DMS114 treated with DMSO at 0.1 percent for 48 hours (cell line): ENCODE results near the gene MEGF6.

Experiments
- DNase-seq: peaks from one replicate; lab custom pipeline; 2025; ENCODE audit not compliant: unreplicated experiment; lab: John Stamatoyannopoulos, UW

MEGF6 gene

DNA sequence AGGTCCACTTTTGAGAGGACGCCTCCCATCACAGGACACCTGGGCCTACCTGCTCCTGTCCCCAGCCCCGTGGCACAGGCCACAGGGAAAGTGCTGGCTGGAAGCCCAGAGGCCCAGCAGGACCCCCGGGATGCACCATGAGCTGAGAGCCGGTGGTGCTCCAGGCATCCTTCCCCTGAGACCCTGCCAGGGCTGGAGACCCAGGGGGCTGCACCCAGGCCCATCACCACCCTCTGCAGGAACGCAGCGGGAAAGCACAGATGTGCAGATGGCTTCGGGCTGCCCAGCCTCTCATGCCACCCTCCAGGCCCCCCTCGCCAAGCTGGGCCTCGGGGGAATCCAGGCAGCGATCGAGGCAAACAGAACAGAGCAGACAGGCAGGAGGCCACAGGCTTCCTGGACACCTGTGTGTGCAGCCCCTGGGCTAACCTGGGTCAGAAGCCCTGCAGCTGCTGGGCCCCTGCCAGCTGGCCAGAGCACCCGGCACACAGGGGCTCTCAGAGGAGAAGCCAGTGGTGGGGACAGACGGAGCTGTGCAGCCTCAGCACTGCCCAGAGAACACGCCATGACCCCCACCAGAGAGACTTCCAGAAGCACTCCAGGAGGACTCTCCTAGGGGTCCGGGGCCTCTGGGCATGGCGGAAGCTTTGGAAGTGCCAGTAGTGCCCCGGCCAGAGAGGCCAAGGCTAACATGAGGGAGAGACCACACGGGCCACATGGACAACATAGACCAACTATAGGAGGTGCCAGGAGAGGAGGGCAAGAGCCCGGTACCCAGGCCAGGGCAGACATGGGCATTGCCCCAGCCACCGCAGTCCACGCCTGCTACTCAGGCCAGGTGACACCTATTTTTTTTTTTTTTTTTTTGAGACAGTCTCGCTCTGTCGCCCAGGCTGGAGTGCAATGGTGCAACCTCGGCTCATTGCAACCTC, 85.5 kb downstream of the MEGF6 start:
- DNase-seq = no peak

DNA sequence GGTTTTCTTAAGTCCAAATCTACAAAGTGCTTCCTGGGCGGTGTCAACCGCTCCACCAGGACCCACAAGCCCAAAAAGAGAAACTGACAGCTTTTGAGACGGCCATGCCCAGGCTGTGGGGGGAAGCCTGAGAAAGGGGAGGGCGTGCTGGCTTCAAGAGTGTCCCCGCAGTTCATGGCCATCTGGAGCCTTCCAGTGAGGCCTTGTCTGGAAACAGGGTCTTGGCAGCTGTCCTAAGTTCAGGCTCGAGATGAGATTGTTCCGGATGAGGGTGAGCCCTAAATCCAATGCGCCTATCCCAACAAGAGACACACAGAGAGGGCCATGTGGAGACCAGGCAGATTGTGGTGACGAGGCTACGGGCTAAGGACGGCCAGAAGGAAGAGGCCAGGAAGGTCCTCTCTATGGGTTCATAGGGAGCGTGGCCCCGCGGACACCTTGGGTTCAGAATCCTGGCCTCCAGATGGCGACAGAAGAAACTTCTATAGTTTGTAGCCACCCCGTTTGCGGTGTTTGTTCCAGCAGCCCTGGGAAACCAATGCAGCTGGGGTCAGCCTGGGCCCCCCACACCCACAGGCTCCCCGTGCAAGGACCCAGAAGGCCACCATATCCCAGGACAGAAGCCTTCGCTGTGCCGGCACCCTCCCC, 86.6 kb downstream of the MEGF6 start:
- no peak for DNase-seq

DNA sequence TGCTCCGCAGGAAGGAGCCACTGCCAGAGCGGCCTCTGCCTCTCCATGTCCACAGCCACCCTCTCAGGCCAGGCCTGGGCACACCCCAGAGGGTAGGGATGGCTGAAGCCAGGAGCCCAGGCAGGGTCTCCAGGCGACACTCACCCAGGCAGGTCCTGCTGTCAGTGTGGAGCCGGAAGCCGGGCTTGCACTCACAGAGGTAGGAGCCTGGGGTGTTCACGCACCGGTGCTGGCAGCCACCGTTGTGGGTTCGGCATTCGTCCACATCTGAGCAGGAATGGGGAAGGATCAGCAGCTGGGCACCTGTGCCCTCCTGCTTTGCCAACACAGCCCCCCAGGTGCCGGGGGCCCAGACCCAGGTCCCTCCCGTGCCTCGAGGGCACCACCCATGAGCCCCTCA, 87.3 kb downstream of the MEGF6 start:
- DNase-seq = no peak

DNA sequence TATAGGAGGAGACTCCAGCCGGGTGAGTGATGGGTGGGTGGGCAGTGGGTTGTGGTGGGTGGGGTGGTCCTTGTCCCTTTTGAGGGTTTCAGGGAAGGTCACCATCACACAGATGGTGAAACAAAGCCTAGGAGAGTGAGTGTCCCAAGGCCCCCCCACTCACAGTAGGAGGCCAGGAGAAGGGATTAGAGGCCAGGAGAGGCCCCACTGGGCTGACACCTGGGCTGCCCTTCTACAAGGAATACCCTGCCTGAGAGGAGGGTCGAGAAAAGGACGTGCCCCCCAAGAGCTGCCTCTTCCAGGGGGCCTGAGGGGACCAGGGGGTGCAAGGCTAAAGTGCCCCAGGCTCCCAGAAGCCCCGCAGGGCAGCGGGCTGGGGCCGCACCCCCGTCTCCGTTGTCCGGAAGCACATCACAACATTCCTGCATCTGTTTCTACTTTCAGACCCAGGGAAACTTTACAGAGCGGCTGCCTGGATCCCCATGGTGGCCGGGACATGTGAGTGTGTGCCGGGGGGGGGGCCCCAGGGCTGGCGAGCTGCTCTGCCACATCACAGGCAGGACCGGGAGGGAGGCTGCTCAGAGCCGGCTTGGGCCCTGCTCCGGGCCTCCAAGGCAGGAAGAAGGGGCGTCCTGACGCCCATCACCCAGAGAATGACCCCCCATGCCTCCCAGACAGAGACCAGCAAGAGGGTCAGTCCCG, 88.6 kb downstream of the MEGF6 start:
- no peak for DNase-seq

DNA sequence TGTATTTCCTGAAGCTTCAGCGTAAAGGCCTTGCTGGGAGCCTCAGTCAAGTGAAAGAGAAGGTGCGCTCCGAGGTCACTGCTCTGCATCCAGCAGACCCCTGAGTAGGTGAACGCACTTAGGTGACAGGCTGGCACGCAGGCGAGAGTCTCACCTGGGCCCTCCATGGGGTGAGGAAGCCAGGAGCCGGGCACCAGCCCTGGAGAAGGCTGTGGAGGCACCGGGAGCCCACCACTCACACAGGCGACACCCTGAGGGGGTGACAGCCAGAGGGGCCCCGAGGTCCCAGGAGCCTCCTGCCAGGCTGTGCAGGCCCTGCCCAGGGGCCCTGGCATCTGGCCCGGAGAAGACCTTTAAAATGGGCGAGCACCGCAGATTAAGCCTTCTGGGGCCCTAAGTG, 89.2 kb downstream of the MEGF6 start:
- DNase-seq = no peak

DNA sequence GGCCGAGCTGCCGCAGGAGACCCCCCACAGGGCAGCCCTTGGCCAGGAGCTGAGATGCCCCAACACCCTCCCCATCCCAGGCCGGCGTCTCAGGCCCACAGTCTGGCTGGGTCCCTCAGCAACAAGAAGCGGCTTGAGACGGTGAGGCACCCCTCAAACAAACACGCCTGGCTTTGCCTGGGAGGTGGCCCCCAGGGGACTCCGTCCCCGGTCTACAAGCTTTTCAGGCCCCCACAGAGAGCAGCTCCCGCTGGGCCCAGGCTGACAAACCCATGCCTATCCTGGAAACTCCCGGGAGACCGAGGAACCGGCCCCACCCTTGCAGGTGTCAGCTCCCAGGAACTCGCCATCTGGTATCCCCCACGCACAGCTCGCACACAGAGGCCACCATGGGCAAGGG, 89.9 kb downstream of the MEGF6 start:
- DNase-seq = no peak

DNA sequence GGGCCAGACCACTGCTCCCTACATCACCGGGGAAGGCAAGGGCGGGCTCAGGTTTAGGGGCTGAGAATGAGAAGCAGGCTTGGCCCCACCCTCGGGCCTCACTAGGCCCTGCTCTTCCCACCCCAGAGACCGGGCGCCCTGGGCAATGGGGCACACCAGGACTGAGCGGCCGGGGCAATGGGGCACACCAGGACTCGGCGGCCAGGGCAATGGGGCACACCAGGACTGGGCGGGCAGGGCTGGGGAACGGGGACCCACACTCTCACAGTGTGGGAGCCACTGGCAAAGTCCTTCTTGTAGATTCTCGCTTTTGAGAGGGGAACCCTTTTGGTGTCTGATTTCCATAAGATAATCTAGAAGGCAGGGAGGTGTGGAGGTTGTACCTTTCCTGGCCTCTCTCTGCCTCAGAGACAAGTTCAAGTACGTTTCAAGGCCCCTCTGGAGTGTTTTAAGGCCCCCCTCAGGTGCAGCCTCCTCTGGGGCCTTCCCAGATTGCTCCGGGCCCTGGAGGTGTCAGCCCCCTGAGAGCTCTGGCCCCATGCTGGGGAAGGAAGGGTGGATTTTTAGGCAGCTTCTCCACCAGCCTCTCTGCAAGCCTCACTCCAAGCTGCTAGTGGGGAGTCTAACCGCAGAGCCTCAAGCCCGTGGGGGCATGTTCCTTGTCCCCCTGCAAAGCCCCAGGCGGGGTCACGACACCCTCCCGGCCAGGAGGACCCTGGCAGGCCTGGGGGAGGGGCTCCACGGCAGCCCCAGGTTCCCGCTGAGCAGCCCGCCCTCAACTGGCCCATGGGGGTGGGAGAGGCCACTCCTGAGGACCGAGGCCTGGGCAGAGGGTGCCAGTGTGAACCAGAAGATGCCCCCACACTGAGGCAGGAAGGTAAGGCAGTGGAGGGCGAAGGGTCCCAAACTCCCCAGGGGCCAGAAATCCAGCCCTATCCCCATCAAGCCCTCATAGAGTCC, 90.6 kb downstream of the MEGF6 start:
- DNase-seq = no peak

DNA sequence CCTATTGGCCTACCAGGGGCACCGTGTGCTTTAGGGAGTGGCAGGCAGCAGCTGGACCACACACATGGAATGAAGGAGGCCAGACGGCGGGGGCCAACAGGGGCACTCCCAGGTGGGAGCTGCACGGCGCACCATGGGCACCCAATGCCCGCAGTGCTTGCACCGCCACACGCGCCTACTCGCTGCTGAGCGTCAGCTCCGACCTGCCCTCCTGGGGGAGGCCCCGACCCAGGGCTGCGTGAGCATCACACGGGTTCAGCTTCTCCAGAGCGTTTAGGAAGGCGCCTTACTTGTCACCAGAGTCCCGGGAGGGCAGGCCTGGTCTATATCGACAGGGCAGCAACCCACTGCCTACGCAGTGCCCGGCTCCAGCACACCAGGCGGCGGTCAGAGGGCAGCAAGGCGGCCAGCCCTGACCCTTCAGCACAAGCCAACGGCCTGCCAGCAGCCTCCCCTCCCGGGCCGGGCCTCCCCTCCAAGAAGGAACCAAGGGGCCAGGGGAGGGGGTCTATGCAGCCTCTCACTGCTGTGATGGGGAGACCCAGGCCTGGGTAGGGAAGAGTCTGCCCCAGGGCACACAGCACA, 91.9 kb downstream of the MEGF6 start:
- DNase-seq = no peak

DNA sequence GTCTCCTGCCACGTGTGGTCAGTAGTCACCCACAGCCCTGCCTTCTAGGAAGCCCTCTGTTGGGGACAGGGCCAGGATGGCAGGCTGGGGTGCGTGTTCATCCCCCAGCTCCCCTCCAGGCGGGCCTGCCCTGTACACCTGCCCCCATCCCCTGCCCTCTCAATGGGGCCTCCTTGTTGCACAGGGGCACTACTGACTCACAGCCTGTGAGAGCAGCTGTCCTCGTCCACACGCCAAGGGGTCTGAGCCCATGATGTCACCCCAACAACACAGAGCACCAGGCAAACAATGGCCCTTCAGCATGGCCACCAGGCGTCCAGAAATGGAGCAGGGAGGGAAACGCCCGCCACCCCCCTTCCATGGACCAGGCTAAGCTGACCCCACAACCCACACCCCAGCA, 92.6 kb downstream of the MEGF6 start:
- no peak for DNase-seq

DNA sequence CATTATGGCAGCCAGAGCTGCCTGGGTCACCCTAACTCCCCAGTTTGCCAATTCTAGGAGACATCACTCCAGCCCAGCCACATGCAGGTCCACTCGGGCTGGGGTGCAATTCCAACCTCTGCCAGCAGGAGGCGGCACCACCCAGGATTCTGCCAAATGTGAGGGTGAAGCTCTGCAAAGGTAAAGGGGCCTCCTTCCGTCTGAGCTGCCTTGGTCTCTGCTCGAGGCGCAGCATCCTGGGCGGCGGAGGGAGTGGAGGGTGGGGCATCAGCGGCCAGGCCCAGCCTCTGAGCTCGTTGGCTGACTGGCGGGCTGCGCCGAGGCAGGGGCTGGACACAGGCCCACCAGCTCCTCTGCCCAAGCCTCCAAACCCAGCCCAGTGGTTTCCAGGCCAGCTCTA, 93.1 kb downstream of the MEGF6 start:
- no peak for DNase-seq

DNA sequence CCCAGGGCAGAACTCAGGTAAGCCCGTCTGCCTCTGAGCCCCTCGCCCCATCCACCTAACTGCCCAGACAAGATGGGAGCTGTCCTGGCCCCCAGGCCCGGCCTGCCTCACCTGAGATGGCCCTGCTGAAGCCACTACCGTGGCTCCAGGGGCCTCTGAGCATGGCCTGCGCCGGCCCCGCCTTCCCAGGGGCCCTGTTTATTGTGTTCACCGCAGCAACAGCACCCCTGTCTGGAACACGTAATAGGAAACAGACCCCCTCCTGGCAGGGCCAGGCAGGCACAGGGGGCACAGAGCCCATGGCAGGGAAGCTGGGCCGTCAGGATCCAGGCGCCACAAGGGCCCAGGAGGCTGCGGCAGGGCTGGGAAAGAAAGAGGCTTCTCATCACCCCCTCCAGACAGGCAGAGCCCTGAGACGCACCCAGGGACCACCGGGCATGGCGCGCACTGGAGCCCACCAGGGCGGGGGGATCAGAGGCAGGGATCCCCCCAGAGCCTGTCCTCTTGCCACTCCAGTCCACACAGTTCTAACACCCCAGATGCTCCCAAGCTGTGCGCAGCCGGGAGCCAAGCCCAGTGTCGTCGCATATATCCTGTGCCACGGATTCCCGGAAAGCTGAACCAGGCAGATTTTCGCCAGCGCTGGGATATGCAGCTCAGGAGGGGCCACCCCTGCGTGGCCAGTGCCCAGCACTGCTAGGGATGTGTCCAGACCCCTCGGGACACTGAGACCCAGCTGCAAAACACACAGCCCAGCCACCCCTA, 94.2 kb downstream of the MEGF6 start:
- no peak for DNase-seq

DNA sequence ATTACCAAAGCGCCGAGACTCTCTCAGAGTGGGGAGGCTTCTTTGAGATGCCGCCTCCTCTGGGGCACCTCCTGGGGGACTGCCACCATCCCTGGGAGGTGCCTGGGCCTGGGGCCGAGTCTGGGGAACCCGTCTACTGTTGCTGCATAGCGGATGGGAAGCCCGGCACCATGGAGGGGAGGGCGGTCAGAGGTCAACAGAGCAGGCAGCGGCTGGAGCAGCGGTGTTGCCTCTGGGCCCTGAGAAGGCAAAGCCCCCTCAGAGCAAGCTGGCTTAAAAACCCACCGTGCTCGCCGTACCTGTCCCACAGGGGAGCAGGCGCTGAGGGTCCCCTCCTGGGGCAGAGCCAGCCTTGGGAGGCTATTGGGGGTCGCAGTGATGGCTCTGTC, 94.8 kb downstream of the MEGF6 start:
- no peak for DNase-seq

DNA sequence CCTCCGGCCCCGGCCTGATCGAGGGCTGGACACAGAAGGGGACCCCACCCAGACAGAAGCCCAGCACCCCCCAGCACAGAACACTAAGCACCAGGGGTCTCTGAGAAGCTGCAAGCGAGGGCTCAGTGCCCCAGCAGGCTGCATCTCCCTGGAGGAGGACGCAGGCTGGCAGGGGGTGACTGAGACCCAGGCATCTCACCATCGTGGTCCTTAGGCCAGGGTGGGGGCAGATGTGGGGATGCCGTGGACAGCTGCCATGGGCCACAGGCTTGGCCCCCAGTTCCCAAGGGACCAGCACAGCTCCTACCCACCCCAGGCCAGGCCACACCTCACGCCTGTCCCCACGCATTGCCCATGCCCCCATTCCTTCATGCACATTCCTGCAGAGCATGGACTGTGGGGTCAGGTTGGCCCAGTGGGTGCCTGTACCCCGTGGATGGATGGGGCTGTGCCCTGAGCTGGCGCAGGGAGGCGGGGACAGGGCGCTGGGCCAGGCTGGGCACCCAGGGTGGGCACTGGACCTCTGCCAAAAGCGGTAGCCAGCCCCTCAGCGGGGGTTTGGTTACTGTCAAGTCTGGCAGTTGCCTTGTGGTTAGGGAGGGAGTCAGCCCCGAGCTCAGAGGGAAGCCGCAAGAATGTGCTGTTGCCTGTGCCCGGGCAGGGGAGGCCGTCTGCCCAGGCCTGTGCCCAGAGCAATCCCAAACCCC, 95.4 kb downstream of the MEGF6 start:
- no peak for DNase-seq

DNA sequence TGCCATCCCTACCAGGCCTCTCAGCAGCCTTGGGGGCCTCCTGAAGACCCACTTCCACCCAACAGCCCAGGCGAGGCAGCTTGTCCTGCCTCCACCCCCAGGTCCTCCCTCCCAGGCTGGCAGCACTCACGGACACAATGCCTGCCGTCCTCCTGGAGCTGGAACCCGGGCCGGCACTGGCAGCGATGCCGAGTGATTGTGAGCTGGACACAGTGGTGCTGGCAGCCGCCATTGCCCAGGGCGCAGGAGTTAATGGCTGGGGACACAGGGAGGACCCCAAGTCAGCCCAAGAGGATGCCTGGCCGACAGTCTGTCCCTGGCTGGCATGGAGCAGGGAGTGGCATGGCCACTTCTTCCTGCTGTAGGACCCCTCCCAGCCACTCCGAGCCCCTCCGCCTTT, 96.0 kb downstream of the MEGF6 start:
- no peak for DNase-seq

DNA sequence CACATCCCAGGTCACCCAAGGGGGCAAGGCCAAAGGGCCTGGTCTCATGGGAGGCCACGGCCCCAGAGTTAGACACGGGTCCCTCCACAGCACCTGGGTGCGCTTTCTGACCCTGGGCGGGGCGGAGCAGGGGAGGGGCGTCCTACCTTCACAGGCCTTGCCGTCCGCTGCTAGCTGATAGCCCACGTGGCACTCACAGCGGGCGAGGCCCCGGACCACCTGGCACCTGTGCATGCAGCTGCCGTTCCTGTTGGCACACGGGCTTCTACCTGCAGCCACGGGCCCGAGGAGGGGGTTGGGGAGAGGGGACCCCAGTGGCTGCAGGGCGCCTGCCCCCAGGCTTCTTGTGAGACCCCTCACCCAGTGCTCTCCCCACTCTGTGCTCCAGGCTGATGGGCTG, 96.9 kb downstream of the MEGF6 start:
- DNase-seq = no peak

DNA sequence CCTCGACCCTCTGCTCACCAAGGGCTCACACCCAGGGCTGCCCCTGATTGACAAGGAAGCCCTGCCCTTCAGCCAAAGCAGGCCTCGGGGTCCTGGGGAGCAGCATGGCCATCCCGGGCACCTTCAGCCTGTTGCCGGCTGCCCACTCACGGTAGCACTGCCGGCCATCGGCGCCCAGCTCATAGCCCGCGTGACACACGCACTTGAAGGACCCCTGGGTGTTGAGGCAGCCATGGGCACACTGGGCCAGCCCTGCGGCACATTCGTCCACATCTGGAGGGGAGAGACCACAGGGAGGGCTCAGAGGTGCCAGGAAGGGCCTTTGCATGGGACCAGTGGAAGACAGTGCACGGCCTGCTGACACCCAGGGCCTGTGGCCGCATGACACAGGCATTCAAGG, 99.5 kb downstream of the MEGF6 start:
- no peak for DNase-seq

DNA sequence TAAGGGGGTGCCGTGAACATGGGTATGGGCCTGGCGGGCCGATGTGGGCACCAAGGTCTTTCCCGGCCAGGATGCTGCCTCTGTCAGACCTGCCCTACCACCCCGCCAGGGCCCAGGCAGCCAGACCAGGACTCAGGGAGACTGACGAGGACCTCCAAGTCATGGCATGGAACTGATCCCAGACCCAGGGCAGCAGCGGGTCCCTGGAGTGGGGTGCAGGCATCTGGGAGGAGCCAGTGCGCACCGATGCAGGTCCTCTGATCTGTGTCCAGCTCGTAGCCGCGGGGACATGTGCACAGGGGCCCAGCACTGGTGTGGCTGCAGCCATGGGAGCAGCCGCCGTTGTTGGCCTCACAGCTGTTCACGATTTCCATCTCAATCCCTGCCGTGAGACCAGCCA, 100.0 kb downstream of the MEGF6 start:
- no peak for DNase-seq

DNA sequence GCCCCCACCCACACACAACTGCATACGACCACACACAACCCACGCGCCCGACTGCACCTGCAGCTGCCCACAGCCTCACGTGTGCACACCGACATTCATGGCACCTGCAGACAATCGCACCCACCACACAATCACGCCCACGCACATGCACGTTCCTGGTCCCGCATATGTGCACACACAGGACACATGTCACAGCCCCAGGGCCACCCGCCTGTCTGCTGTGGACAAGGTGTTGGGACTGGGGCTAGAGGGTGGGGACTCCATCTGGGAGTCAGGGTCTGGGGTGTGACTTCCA, 100.4 kb downstream of the MEGF6 start:
- DNase-seq = no peak
